Neural cell (in vitro differentiated cells): ENCODE data around the gene TMEM168. TPM values are rescaled to one million over a fixed set of nuclear protein-coding genes. Genes with fewer than 3 reads are reported as not detected.

ENCODE experiments used
- H2AFZ ChIP-seq: fragments of 200-600, 300-800 bp; sonication (generic), shearing (Covaris generic); 2 replicates; pipeline ENCODE4 v1.6.0; 2014; ENCODE audit warnings: low read depth, mild to moderate bottlenecking, antibody characterized with exemption, low read length, moderate library complexity
- H3F3A ChIP-seq: fragments of 200-600 bp; shearing (Covaris generic); 2 replicates; pipeline ENCODE4 v1.6.1; 2016; ENCODE audit warnings: mild to moderate bottlenecking, moderate library complexity, mixed read lengths, antibody characterized with exemption, low read length; ENCODE audit not compliant: insufficient read depth, poor library complexity, severe bottlenecking
- H3K27ac ChIP-seq: fragments of 200-600, 300-800 bp; sonication (generic), shearing (Covaris generic); 2 replicates; pipeline ENCODE4 v1.5.1; 2014; ENCODE audit warnings: mild to moderate bottlenecking, low read length, moderate library complexity
- H3K27me3 ChIP-seq: fragments of 300-800, 200-600 bp; sonication (generic), shearing (Covaris generic); 2 replicates; pipeline ENCODE4 v1.6.0; 2014; ENCODE audit warnings: mild to moderate bottlenecking, low read depth, low read length, moderate library complexity; ENCODE audit not compliant: insufficient read depth
- H3K36me3 ChIP-seq: fragments of 300-800, 200-600 bp; sonication (generic), shearing (Covaris generic); 2 replicates; pipeline ENCODE4 v1.5.1; 2014; ENCODE audit warnings: mild to moderate bottlenecking, antibody characterized with exemption, low read length, moderate library complexity; ENCODE audit not compliant: insufficient read depth
- H3K4me2 ChIP-seq: fragments of 300-800, 200-600 bp; sonication (generic), shearing (Covaris generic); 2 replicates; pipeline ENCODE4 v1.6.0; 2014; ENCODE audit warnings: mild to moderate bottlenecking, low read length
- H3K4me3 ChIP-seq: fragments of 300-800, 200-600 bp; sonication (generic), shearing (Covaris generic); 2 replicates; pipeline ENCODE4 v1.5.1; 2014; ENCODE audit warnings: mild to moderate bottlenecking, low read length, moderate library complexity
- H3K79me2 ChIP-seq: fragments of 200-600 bp; shearing (Covaris generic); replicated peaks from 2 replicates; pipeline ENCODE4 v1.6.0; 2014; ENCODE audit warnings: mild to moderate bottlenecking, low read length, moderate library complexity; ENCODE audit not compliant: insufficient read depth
- H3K9ac ChIP-seq: fragments of 300-800, 200-600 bp; sonication (generic), shearing (Covaris generic); 2 replicates; pipeline ENCODE4 v1.6.1; 2016; ENCODE audit warnings: mild to moderate bottlenecking, low read length, mixed read lengths
- H3K9me2 ChIP-seq: fragments of 200-600 bp; shearing (Covaris generic); 2 replicates; pipeline ENCODE4 v1.6.1; 2016; ENCODE audit warnings: mild to moderate bottlenecking, low read length, mixed read lengths; ENCODE audit not compliant: insufficient read depth
- H3K9me3 ChIP-seq: fragments of 200-600, 300-800 bp; sonication (generic), shearing (Covaris generic); 2 replicates; pipeline ENCODE4 v1.6.1; 2016; ENCODE audit warnings: mild to moderate bottlenecking, mixed run types, low read length, moderate library complexity, mixed read lengths
- H4K20me1 ChIP-seq: fragments of 200-600 bp; shearing (Covaris generic); 2 replicates; pipeline ENCODE4 v1.6.1; 2016; ENCODE audit warnings: mild to moderate bottlenecking, mixed run types; ENCODE audit not compliant: insufficient read depth
- CTCF ChIP-seq: fragments of 450-650 bp; IDR thresholded peaks from 2 replicates; pipeline ENCODE4 v1.5.1; 2014; ENCODE audit warnings: antibody characterized with exemption, mild to moderate bottlenecking, moderate library complexity; ENCODE audit not compliant: poor library complexity, severe bottlenecking
- EP300 ChIP-seq: fragments of 450-650 bp; conservative IDR thresholded peaks from 2 replicates; pipeline ENCODE4 v1.6.1; 2014; ENCODE audit warnings: antibody characterized with exemption, mild to moderate bottlenecking, moderate library complexity; ENCODE audit not compliant: poor library complexity, severe bottlenecking
- EZH2 ChIP-seq: fragments of 200-600, 300-800 bp; shearing (Covaris generic), sonication (generic); IDR thresholded peaks from 2 replicates; pipeline ENCODE4 v1.6.1; 2014; ENCODE audit warnings: antibody characterized with exemption, low read length, borderline replicate concordance, mild to moderate bottlenecking; ENCODE audit not compliant: insufficient read depth, poor library complexity, severe bottlenecking
- MXI1 ChIP-seq: fragments of 450-650 bp; conservative IDR thresholded peaks from 2 replicates; pipeline ENCODE4 v1.6.1; 2014; ENCODE audit warnings: antibody characterized with exemption, mild to moderate bottlenecking; ENCODE audit not compliant: poor library complexity, severe bottlenecking
- POLR2AphosphoS5 ChIP-seq: IDR thresholded peaks from 2 replicates; pipeline ENCODE4 v1.6.1; 2012
- RAD21 ChIP-seq: fragments of 450-650 bp; conservative IDR thresholded peaks from 2 replicates; pipeline ENCODE4 v1.6.1; 2014; ENCODE audit warnings: antibody characterized with exemption, mild to moderate bottlenecking, moderate library complexity
- REST ChIP-seq: IDR thresholded peaks from 2 replicates; pipeline ENCODE4 v1.6.1; 2012; ENCODE audit warnings: borderline replicate concordance
- SMC3 ChIP-seq: fragments of 450-650 bp; conservative IDR thresholded peaks from 2 replicates; pipeline ENCODE4 v1.6.1; 2014; ENCODE audit warnings: antibody characterized with exemption, mild to moderate bottlenecking, moderate library complexity; ENCODE audit not compliant: poor library complexity
- TAF1 ChIP-seq: IDR thresholded peaks from 2 replicates; pipeline ENCODE4 v1.6.1; 2012; ENCODE audit warnings: low read depth
- polyA plus RNA-seq: library from polyadenylated mRNA; depleted of rRNA; stranded (reverse); fragments of >200 nt; gene quantifications from 2 replicates; pipeline ENCODE4 v1.2.3, GENCODE V29; 2014

TMEM168 gene
- polyA plus RNA-seq, 1 donor from 2014 or later: 21.9 TPM

GRCh38 chr7:112723416-112723815 lies 66.8 kb downstream of the TMEM168 start:
- no peak overlapping the region for H3K9ac ChIP-seq
- no peak for TF ChIP-seq REST
- TF ChIP-seq POLR2AphosphoS5: no peak
- TF ChIP-seq RAD21: no peak
- TF ChIP-seq CTCF: no peak
- H3F3A ChIP-seq: no peaks in the 10 kb centered on the region
- no peaks in the 10 kb centered on the region for H3K27me3 ChIP-seq
- H3K4me2 ChIP-seq: no peak overlapping the region
- no peaks in the 10 kb centered on the region for H4K20me1 ChIP-seq
- no peak overlapping the region for H3K27ac ChIP-seq
- H3K36me3 ChIP-seq: no peaks in the 10 kb centered on the region
- no peak overlapping the region for H3K4me3 ChIP-seq
- H3K9me2 ChIP-seq: no peaks in the 10 kb centered on the region
- H3K9me3 ChIP-seq: no peaks in the 10 kb centered on the region
- H2AFZ ChIP-seq: no peak overlapping the region
- H3K79me2 ChIP-seq: no peaks in the 10 kb centered on the region

- Histone ChIP-seq H2AFZ (no peak overlapping the region), H3K9me2 (no peaks in the 10 kb centered on the region), H3K9me3 (no peaks in the 10 kb centered on the region), H3K27me3 (no peaks in the 10 kb centered on the region), H3K79me2 (no peaks in the 10 kb centered on the region), H3K4me2 (no peak overlapping the region), H3K36me3 (no peaks in the 10 kb centered on the region), H3K27ac (no peak overlapping the region), H3K4me3 (no peak overlapping the region), H4K20me1 (no peaks in the 10 kb centered on the region), H3K9ac (no peak overlapping the region), H3F3A (no peaks in the 10 kb centered on the region)
- TF ChIP-seq EP300 (no peak), MXI1 (no peak), POLR2AphosphoS5 (no peak)
Measured at GRCh38 chr7:112721366-112721765, 68.8 kb downstream of the TMEM168 start.

- no peaks in the 10 kb centered on the region for H3K27me3 ChIP-seq
- TF ChIP-seq EZH2 (no peak), RAD21 (no peak), EP300 (no peak), REST (no peak), SMC3 (no peak), TAF1 (no peak), MXI1 (no peak)
- no peaks in the 10 kb centered on the region for H3K79me2 ChIP-seq
Measured at GRCh38 chr7:112715525-112715924, 74.7 kb downstream of the TMEM168 start.

More at GRCh38 chr7:112715525-112715924, 74.7 kb downstream of the TMEM168 start:
- H3K9ac ChIP-seq: no peak overlapping the region
- no peak overlapping the region for H3K4me3 ChIP-seq
- no peaks in the 10 kb centered on the region for H3K9me2 ChIP-seq
- no peak overlapping the region for H3K4me2 ChIP-seq
- H2AFZ ChIP-seq: no peak overlapping the region
- H3K9me3 ChIP-seq: no peaks in the 10 kb centered on the region
- no peaks in the 10 kb centered on the region for H4K20me1 ChIP-seq
- H3F3A ChIP-seq: peaks cover 2% of the 10 kb centered on the region
- no peak overlapping the region for H3K27ac ChIP-seq
- no peaks in the 10 kb centered on the region for H3K36me3 ChIP-seq
